GM12874 (cell line): ENCODE results near the gene SLC35B2.

Source experiments
- CTCF ChIP-seq: IDR thresholded peaks from 2 replicates; pipeline ENCODE4 v1.5.1; 2011; ENCODE audit warnings: low read depth, mild to moderate bottlenecking, control low read depth, low read length, moderate library complexity; ENCODE audit not compliant: insufficient read depth

SLC35B2 gene

GRCh38 chr6:44301106-44301505 is 43.8 kb upstream of the SLC35B2 start:
- no peak for TF ChIP-seq CTCF

GRCh38 chr6:44300292-44300823 is 43.0 kb upstream of the SLC35B2 start:
- TF ChIP-seq CTCF, result no peak

- TF ChIP-seq CTCF, result no peak
Measured at GRCh38 chr6:44298864-44299263, 41.5 kb upstream of the SLC35B2 start.

- TF ChIP-seq CTCF, result no peak
Measured at GRCh38 chr6:44298055-44298803, 40.9 kb upstream of the SLC35B2 start.

GRCh38 chr6:44297063-44298038 is 40.0 kb upstream of the SLC35B2 start:
- TF ChIP-seq CTCF, result no peak

- TF ChIP-seq CTCF, result no peak
Measured at GRCh38 chr6:44294832-44295791, 37.8 kb upstream of the SLC35B2 start.
